D341Med (cell line): ENCODE measurements around the gene MSX1.
A peak's percentile ranks its signal among the peaks of the same experiment; 100 is the strongest.

ENCODE experiments used
- DNase-seq: peaks from one replicate; pipeline ENCODE4 v3.0.0; 2012; ENCODE audit warnings: low spot score

Gene MSX1

GRCh38 chr4:4857809-4858508 lies 1.5 kb upstream of the MSX1 start:
- DNase-seq, result no peak

GRCh38 chr4:4858527-4859324 lies 739 bp upstream of the MSX1 start:
- no peak for DNase-seq

GRCh38 chr4:4859799-4860599 lies 534 bp downstream of the MSX1 start:
- peak; percentile 70 for DNase-seq

GRCh38 chr4:4860600-4861389 lies 1.3 kb downstream of the MSX1 start:
- DNase-seq, result no peak

GRCh38 chr4:4861390-4862018 lies 2.0 kb downstream of the MSX1 start:
- DNase-seq, result no peak

GRCh38 chr4:4862071-4862551 lies 2.6 kb downstream of the MSX1 start:
- no peak for DNase-seq

GRCh38 chr4:4862665-4863482 lies 3.4 kb downstream of the MSX1 start:
- DNase-seq, result no peak

GRCh38 chr4:4864443-4864939 lies 5.0 kb downstream of the MSX1 start:
- peak; percentile 71 for DNase-seq

GRCh38 chr4:4864940-4865704 lies 5.7 kb downstream of the MSX1 start:
- DNase-seq, result no peak

- peak; percentile 70 for DNase-seq
Observed at GRCh38 chr4:4865705-4866123, 6.2 kb downstream of the MSX1 start.

- peak; percentile 72 for DNase-seq
Observed at GRCh38 chr4:4866124-4866865, 6.8 kb downstream of the MSX1 start.

- DNase-seq, result no peak
Observed at GRCh38 chr4:4866866-4867374, 7.5 kb downstream of the MSX1 start.

- peak; percentile 60 for DNase-seq
Observed at GRCh38 chr4:4867375-4868039, 8.0 kb downstream of the MSX1 start.

GRCh38 chr4:4868040-4868757 lies 8.7 kb downstream of the MSX1 start:
- DNase-seq, result no peak

- no peak for DNase-seq
Observed at GRCh38 chr4:4868758-4869723, 9.6 kb downstream of the MSX1 start.
